A673 (cell line): ENCODE results near the gene EIF2AK2.

Source experiments
- CTCF ChIP-seq: fragments of 300-800, 200-600 bp; sonication (generic); conservative IDR thresholded peaks from 2 replicates; pipeline ENCODE4 v1.5.1; 2017; ENCODE audit warnings: low read depth, mild to moderate bottlenecking, antibody characterized with exemption, low read length, moderate library complexity, mixed read lengths
- EZH2 ChIP-seq: fragments of 200-600 bp; sonication (generic); IDR thresholded peaks from 2 replicates; pipeline ENCODE4 v1.6.1; 2017; ENCODE audit warnings: borderline replicate concordance, low read depth, mild to moderate bottlenecking, mixed read lengths, antibody characterized with exemption, low read length; ENCODE audit not compliant: poor library complexity, severe bottlenecking

- TF ChIP-seq CTCF (no peak), EZH2 (no peak)
Observed at GRCh38 chr2:37060446-37060845, 96.3 kb downstream of the EIF2AK2 start.
